ENCODE results near the gene NPM3. TPM values are rescaled to one million over a fixed set of nuclear protein-coding genes. Genes with fewer than 3 reads are reported as not detected.
A peak's percentile ranks its signal among the peaks of the same experiment; 100 is the strongest.

Gene NPM3
- total and polyA plus RNA-seq, 2 experiments from 2014 or later = 14.6 to 78.9 TPM

GRCh38 chr10:101814466-101815071, 31.3 kb upstream of the NPM3 start:
- Histone ChIP-seq H3K4me1 (ENCODE audit: low read depth) (peaks cover 10% of the 10 kb centered on the region), H3K27ac (peak overlapping the region; percentile 27), H3K27me3 (no peaks in the 10 kb centered on the region), H3K4me3 (peak overlapping the region; percentile 81), H3K9me3 (ENCODE audit: low read depth) (no peaks in the 10 kb centered on the region), H3K36me3 (peaks cover 21% of the 10 kb centered on the region)
- TF ChIP-seq CTCF (IDR thresholded peaks at IDR 0.05; ENCODE audit: low read depth, low read length) = no peak
- no peak for DNase-seq (ENCODE audit: low read depth in 1 of 2, low spot score in 1 of 2)

- Histone ChIP-seq H3K9me3 (ENCODE audit: low read depth) (no peaks in the 10 kb centered on the region), H3K4me3 (no peak overlapping the region), H3K27ac (peak overlapping the region; percentile 8), H3K27me3 (no peaks in the 10 kb centered on the region), H3K36me3 (peaks cover 39% of the 10 kb centered on the region), H3K4me1 (ENCODE audit: low read depth) (peaks cover 10% of the 10 kb centered on the region)
- no peak for DNase-seq (ENCODE audit: low read depth in 1 of 2, low spot score in 1 of 2)
- TF ChIP-seq CTCF (IDR thresholded peaks at IDR 0.05; ENCODE audit: low read depth, low read length) = no peak
Measured at GRCh38 chr10:101812606-101813005, 29.4 kb upstream of the NPM3 start.

GRCh38 chr10:101807158-101807557, 23.9 kb upstream of the NPM3 start:
- no peak overlapping the region for H3K4me3 ChIP-seq
- H3K9me3 ChIP-seq (ENCODE audit: low read depth) = no peaks in the 10 kb centered on the region
- no peaks in the 10 kb centered on the region for H3K4me1 ChIP-seq (ENCODE audit: low read depth)
- no peaks in the 10 kb centered on the region for H3K27me3 ChIP-seq
- no peak for TF ChIP-seq CTCF (IDR thresholded peaks at IDR 0.05; ENCODE audit: low read depth, low read length)
- H3K27ac ChIP-seq = no peak overlapping the region
- H3K36me3 ChIP-seq = peaks cover 77% of the 10 kb centered on the region
- no peak for DNase-seq (ENCODE audit: low read depth in 1 of 2, low spot score in 1 of 2)

GRCh38 chr10:101803511-101803910, 20.3 kb upstream of the NPM3 start:
- Histone ChIP-seq H3K9me3 (ENCODE audit: low read depth) (no peaks in the 10 kb centered on the region), H3K4me3 (no peak overlapping the region), H3K27ac (no peak overlapping the region), H3K27me3 (no peaks in the 10 kb centered on the region), H3K4me1 (ENCODE audit: low read depth) (no peaks in the 10 kb centered on the region), H3K36me3 (peaks cover 86% of the 10 kb centered on the region)
- DNase-seq (ENCODE audit: low read depth in 1 of 2, low spot score in 1 of 2) = no peak
- TF ChIP-seq CTCF (IDR thresholded peaks at IDR 0.05; ENCODE audit: low read depth, low read length) = no peak

GRCh38 chr10:101797403-101798059, 14.3 kb upstream of the NPM3 start:
- Histone ChIP-seq H3K4me1 (ENCODE audit: low read depth) (no peaks in the 10 kb centered on the region), H3K4me3 (no peak overlapping the region), H3K9me3 (ENCODE audit: low read depth) (no peaks in the 10 kb centered on the region), H3K36me3 (peaks cover 86% of the 10 kb centered on the region), H3K27me3 (no peaks in the 10 kb centered on the region), H3K27ac (peak overlapping the region; percentile 24)
- TF ChIP-seq CTCF (IDR thresholded peaks at IDR 0.05; ENCODE audit: low read depth, low read length) = no peak
- no peak for DNase-seq (ENCODE audit: low read depth in 1 of 2, low spot score in 1 of 2)

Measured in cardiac muscle cell (in vitro differentiated cells and primary cell).